22Rv1 (cell line): ENCODE results near the gene CNTRL.

Experiments
- CTCF ChIP-seq: fragments of 450-650 bp; IDR thresholded peaks from 2 replicates; pipeline ENCODE4 v1.5.1; 2017; ENCODE audit warnings: mild to moderate bottlenecking
- ZFX ChIP-seq: fragments of 450-650 bp; IDR thresholded peaks from 2 replicates; pipeline ENCODE4 v1.6.1; 2017; ENCODE audit warnings: antibody characterized with exemption, borderline replicate concordance

GRCh38 chr9:121059998-121060636 is 14.6 kb upstream of the CNTRL start:
- TF ChIP-seq CTCF (peak; percentile 89), ZFX (no peak)
